Right ventricle myocardium superior (tissue), 1 donor: ENCODE results near the gene CLPSL2. TPM values are rescaled to one million over a fixed set of nuclear protein-coding genes. Genes with fewer than 3 reads are reported as not detected.

ENCODE experiments used
- ATAC-seq: fragments of 200-7000 bp; cut with Tn5 transposase; one replicate; pipeline ENCODE4 v1.9.1; 2020; ENCODE audit warnings: mild to moderate bottlenecking; ENCODE audit not compliant: poor library complexity
- DNase-seq: peaks from one replicate; pipeline ENCODE4 v3.0.0-alpha.2; 2020
- intact Hi-C: fragments of 100-400 bp; cut with DNase I; formaldehyde crosslinking; loops from one replicate; pipeline ENCODE4 v1.11.2; 2022
- total RNA-seq: library from RNA; stranded (reverse); fragmentation: NEBNext Ultra II Directional; extraction: Animal tissue kit (Norgen Biotek cat#: 25700); gene quantifications from one replicate; pipeline ENCODE4 v1.2.1, GENCODE V29; 2021
- donor health status: DM: no; HTN: yes; CAD: no; lungs with severe emphysema.

CLPSL2 gene
- total RNA-seq, 1 donor from 2014 or later: not detected

DNA sequence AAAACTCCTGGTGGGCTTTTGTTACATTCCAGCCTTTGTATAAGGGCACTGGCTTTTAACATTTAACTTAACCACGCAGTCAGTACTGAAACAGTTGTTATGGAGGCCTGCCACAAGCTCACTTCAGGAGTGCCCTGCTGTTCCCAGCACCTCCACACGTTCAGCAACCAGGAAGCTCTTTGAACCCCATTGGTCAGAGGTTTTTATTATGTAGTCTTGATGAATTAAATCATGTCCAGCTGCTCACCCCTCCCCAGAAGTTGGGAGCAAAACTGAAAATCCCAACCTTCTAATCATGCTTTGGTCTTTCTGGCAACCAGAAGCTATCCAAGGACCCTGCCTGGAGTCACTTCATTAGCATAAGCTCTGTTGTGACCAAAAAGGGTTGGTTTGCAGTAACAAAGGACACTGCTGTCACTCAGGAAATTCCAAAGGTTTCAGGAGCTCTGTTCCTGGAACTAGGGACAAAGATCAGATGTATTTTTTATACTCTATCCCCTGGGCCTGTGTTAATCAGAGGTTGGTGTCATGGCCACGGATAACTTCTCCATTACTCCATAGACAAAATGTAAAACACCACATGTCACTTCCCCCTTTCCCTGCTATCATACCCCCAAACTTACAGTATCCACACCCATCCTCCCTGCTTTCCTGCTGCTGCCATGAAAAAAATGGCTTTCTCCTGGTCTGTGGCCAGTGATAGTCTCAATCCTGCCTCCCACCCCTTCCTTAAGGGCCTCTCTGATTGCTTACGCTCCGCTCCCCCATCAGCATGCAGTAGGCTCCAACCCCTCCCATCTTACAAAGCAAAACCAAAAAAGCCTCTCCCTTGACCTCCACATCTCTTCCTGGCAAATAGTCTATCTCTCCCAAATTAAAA lies 36.5 kb upstream of the CLPSL2 start:
- no peak for ATAC-seq
- intact Hi-C loops: no loop called here

GRCh38 chr6:35742842-35743241 lies 33.6 kb upstream of the CLPSL2 start:
- DNase-seq: no peak
- no peak for ATAC-seq
- intact Hi-C loops: no loop called here

More for the DNA sequence above, 36.5 kb upstream of the CLPSL2 start:
- DNase-seq: no peak

- intact Hi-C loops: no loop called here
- DNase-seq: no peak
- no peak for ATAC-seq
These were observed 30.9 kb upstream of the CLPSL2 start for GRCh38 chr6:35745509-35745908.

DNA sequence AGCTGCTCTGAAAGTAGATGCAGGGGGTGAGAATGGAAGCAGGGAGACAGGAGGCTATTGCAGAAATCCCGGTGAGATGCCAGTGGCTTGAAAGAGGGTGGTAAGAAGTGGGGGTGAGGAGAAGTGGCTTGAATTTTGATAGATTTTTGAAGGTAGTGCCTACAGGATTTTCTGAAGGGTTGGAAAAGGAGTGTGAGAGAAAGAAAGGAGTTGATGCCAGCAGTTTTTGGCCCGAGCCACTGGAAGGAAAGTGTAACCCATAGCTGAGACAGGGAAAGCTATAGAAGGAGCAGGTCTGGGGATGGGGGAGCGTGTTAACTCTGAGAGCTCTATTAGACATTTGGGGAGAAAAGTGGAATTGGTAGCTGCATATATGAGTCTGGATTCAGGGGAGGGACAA lies 29.9 kb upstream of the CLPSL2 start:
- no peak for DNase-seq
- intact Hi-C loops: no loop called here
- ATAC-seq: no peak

DNA sequence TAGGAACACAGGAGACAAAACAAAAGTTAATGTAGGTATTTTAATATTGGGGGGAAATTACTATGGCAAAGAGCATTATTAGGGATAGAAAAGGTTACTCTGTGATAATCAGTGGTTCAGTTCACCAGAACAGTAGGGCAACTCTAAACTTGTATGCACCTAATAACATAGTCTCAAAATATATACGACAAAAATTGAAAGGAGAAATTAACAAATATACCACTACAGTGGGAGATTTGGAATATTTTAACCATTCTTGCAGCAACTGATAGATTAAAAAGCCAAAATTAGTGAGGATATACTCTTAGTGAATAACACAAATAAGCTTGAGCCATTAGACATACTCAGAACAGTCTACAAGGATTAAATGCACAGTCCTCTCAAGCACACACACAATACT lies 28.5 kb upstream of the CLPSL2 start:
- ATAC-seq: no peak
- intact Hi-C loops: no loop called here
- DNase-seq: no peak

GRCh38 chr6:35750557-35750956 lies 25.8 kb upstream of the CLPSL2 start:
- DNase-seq (no peak), ATAC-seq (no peak)
- intact Hi-C loops: no loop called here

GRCh38 chr6:35751594-35751993 lies 24.8 kb upstream of the CLPSL2 start:
- no peak for DNase-seq
- no peak for ATAC-seq
- intact Hi-C loops: no loop called here

- no peak for ATAC-seq
- DNase-seq: no peak
- intact Hi-C loops: no loop called here
These were observed 24.1 kb upstream of the CLPSL2 start for GRCh38 chr6:35752330-35752729.

DNA sequence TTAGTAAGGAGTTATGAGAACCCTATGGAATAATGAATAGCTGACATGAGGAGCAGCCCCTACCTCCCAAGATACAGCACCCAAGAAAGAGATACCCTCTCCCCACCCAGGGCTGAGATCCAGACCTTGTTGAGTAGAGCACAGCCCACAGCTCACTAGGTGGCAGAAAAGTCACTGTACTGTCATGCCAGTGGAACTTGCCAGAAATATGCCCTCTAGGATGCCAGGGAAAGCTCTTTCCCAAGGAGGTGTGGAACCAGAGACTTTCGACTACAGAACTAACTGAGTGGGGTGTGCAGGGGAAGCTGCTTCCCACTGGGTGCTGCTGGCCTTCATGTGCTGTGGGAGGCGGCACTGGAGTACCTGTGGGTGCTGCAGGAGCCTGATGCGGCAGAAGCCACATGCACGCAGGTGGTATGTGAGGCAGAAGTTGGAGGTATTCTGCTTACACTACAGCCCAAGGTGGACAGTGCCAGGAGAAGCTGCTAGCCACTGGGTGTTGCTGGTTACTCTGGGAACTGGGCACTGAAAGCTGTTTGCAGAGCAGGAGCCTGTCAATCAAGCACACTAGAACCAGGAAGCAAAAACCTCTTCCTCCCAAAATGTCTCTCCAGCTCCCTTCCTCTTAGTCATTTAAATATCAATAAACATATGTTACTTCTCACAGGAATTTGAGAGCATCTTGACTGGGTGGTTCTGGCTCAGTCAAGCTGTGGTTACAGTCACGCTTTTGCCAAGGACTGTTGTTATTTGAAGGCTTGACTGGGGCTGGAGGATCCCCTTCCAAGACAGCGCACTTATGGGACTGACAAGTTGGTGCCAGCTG lies 21.7 kb upstream of the CLPSL2 start:
- peak; percentile 73 for ATAC-seq
- no peak for DNase-seq
- intact Hi-C loops: no loop called here

- intact Hi-C loops: no loop called here
- ATAC-seq: no peak
These were observed 21.0 kb upstream of the CLPSL2 start for GRCh38 chr6:35755278-35755924.

GRCh38 chr6:35757456-35758123 lies 18.8 kb upstream of the CLPSL2 start:
- intact Hi-C loops: no loop called here
- DNase-seq: no peak
- no peak for ATAC-seq

More at GRCh38 chr6:35755278-35755924, 21.0 kb upstream of the CLPSL2 start:
- no peak for DNase-seq

DNA sequence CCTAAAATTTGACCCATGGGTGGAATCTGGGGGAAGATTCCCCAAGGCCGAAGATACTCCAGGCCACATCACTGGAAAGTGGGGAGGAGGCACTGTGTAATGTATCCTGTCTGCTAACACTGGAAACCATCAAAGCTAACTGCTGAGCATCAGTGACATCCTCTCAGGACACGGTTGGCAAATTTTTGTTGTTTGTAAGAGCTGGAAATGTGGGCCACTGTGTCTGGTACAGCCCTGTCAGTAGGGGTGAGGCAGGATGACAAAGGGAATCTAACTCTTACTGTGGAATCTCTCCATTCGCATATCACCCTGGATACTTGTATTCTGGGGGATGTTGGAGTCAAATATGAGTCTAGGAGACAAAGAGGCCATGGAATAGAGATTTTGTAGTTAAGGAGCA lies 17.0 kb upstream of the CLPSL2 start:
- intact Hi-C loops: no loop called here
- ATAC-seq (no peak), DNase-seq (no peak)

GRCh38 chr6:35765739-35766138 lies 10.7 kb upstream of the CLPSL2 start:
- ATAC-seq: no peak
- no peak for DNase-seq
- intact Hi-C loops: no loop called here

- intact Hi-C loops: no loop called here
- ATAC-seq (no peak), DNase-seq (no peak)
These were observed 7.2 kb upstream of the CLPSL2 start for GRCh38 chr6:35769211-35769610.

GRCh38 chr6:35771343-35771627 lies 5.1 kb upstream of the CLPSL2 start:
- DNase-seq (no peak), ATAC-seq (no peak)
- intact Hi-C loops: no loop called here

DNA sequence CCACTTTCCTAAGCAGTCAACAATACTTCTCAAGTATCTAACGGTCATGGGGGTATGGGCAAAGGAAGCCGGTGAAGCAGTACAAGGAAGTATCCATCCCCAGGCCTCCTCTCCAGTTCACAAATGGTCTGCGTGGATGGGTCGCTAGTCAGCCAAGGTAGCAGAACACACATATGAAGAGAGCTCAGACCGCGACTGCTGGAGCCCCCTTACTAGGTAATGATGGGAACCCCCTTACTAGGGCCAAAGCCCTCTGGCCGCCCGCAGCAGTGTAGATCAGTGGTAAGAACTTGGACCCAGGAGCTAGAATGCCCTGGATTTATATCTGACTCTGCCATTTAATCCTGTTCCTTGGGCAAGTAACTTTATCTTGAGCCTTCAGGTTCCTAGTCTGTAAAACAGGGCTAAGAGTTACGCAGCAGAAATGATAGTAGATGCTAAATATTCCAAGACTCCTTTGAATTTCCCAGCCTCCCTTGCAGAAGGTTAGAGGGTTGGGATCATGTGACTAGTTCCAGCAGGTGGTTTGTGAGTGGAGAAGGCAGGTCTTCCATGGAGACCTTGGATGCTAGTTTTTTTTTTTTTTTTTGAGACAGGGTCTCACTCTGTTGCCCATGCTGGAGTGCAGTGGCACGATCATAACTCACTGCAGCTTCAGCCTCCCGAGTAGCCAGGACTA lies 2.1 kb upstream of the CLPSL2 start:
- ATAC-seq (no peak), DNase-seq (no peak)
- intact Hi-C loops: no loop called here

DNA sequence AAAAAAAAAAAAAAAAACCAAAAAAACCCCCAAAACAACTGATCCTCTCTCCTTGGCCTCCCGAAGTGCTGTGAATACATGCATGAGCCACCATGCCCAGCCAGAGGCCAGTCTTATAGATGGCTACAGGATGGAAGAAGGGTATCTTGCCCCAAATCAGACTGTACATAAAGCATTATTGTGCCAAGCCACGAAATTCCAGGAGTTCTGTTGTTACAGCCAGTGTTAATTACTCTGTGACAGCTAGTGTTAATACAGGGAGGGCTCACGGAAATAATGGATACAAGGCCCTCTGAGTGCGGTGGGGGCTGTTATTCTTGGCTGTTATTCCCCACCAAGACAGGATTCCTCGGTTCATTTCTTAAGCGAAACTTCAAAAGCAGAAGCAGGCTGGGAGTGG lies 1.4 kb upstream of the CLPSL2 start:
- no peak for ATAC-seq
- intact Hi-C loops: no loop called here
- no peak for DNase-seq

GRCh38 chr6:35777356-35778102 lies 1.1 kb downstream of the CLPSL2 start:
- DNase-seq: no peak
- no peak for ATAC-seq
- intact Hi-C loops: no loop called here
